IPS-20b (cell line): ENCODE results near the gene TEAD1.

Experiments used
- H3K27ac ChIP-seq: one replicate; pipeline ENCODE4 v1.5.1; 2013; ENCODE audit warnings: low read length
- H3K27me3 ChIP-seq: 2 replicates; pipeline ENCODE4 v1.6.1; 2013; ENCODE audit warnings: mild to moderate bottlenecking, low read length, inconsistent platforms; ENCODE audit not compliant: insufficient read depth
- H3K36me3 ChIP-seq: 2 replicates; pipeline ENCODE4 v1.6.1; 2013; ENCODE audit warnings: low read depth, mild to moderate bottlenecking, inconsistent platforms, low read length, moderate library complexity; ENCODE audit not compliant: insufficient read depth
- H3K4me1 ChIP-seq: 2 replicates; pipeline ENCODE4 v1.6.1; 2013; ENCODE audit warnings: mild to moderate bottlenecking, control low read depth, inconsistent platforms, low read length, moderate library complexity; ENCODE audit not compliant: insufficient read depth
- H3K4me3 ChIP-seq: 2 replicates; pipeline ENCODE4 v1.5.1; 2013; ENCODE audit warnings: mild to moderate bottlenecking, low read length, inconsistent platforms
- H3K9ac ChIP-seq: 2 replicates; pipeline ENCODE4 v1.6.1; 2013; ENCODE audit warnings: low read depth, mild to moderate bottlenecking, inconsistent platforms, low read length, moderate library complexity
- H3K9me3 ChIP-seq: 2 replicates; pipeline ENCODE4 v1.6.1; 2013; ENCODE audit warnings: mild to moderate bottlenecking, low read depth, low read length, inconsistent platforms; ENCODE audit not compliant: insufficient read depth

The TEAD1 gene

DNA sequence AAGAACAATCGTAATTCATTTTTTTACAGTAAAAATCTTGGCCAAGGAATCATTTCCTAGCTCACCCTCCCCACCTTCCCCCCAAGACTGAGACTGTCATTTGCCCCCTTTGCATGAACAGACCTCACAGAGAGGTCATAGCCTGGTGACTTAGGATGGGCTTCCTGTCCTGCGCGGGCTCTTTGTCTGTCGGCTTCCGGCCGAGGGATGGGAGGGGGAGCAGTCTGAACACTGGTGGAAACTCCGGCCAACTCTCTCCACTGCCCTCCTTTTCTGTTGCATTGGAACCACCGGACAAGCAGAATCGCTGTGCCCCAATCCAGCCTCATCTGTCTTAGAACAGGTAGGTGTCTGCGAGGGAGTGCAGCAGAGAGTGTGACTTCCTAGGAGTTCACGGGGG lies 41.7 kb downstream of the TEAD1 start:
- H3K27me3 ChIP-seq = no peaks in the 10 kb centered on the region
- no peaks in the 10 kb centered on the region for H3K9me3 ChIP-seq
- no peak overlapping the region for H3K27ac ChIP-seq
- no peak overlapping the region for H3K4me3 ChIP-seq
- H3K4me1 ChIP-seq = peaks cover 46% of the 10 kb centered on the region
- no peaks in the 10 kb centered on the region for H3K36me3 ChIP-seq
- no peak overlapping the region for H3K9ac ChIP-seq

DNA sequence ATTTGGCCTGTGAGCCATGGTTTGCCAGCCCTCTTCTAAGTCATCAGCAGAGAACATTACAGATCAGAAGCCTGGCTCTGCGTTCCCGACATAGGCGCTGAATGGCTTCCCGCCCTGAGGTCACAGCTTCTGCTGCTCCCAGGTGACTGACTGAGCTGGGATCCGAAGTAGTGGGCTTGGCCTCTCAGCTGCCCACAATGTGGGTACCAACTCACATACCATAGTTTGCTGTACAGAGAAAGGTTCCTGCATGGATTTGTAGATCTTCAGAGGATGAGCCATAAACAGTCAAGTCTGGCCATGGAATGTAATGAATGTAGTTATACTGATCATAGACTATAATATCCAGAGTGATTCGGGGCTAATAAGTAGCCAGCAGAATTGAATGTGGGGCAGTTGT lies 42.6 kb downstream of the TEAD1 start:
- no peaks in the 10 kb centered on the region for H3K9me3 ChIP-seq
- H3K27me3 ChIP-seq = no peaks in the 10 kb centered on the region
- peaks cover 53% of the 10 kb centered on the region for H3K4me1 ChIP-seq
- no peak overlapping the region for H3K4me3 ChIP-seq
- no peak overlapping the region for H3K27ac ChIP-seq
- H3K36me3 ChIP-seq = no peaks in the 10 kb centered on the region
- no peak overlapping the region for H3K9ac ChIP-seq

DNA sequence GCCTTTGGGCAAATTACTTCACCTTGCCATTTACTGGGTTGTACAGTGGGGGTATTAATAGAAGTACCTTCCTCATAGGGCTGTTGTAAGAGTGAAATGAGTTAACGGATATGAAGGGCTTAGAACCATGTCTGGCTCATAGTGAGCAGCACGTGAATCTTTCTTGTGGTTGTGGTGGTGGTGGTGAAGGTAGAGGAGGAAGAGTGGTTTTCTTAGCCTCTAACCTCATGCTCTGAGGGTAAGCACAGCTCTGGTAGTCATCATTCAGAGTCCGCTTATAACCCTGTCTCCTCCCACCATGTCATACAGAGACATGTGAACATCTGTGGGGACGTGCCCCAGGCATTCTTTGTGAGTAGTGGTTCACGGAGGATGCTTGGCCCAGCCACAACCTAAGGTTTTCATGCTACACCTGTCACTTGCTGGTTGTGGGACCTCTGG lies 43.6 kb downstream of the TEAD1 start:
- Histone ChIP-seq H3K27ac (no peak overlapping the region), H3K9me3 (no peaks in the 10 kb centered on the region), H3K36me3 (no peaks in the 10 kb centered on the region), H3K9ac (no peak overlapping the region), H3K4me1 (peaks cover 64% of the 10 kb centered on the region), H3K27me3 (no peaks in the 10 kb centered on the region), H3K4me3 (no peak overlapping the region)

DNA sequence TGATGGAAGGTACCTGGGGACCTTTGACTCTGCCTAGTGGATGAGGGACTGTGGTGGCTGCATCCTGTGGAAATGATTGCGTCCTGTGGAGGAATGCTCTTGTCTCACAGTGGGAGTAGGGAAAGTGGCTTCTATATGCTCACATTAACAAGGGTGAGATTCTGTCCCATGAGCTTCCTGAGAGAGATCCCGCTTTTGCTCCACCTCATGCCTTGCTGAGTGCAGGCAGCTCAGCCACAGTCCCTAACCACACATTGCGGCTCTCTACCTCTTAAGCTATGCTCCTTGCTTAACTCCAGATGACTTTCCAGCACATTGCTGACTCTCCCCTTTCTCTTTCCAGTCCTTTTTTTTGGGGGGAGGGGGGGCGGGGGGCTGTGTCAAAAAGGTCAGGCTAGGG lies 45.0 kb downstream of the TEAD1 start:
- Histone ChIP-seq H3K4me3 (no peak overlapping the region), H3K27ac (no peak overlapping the region), H3K9me3 (no peaks in the 10 kb centered on the region), H3K9ac (no peak overlapping the region), H3K36me3 (no peaks in the 10 kb centered on the region), H3K27me3 (no peaks in the 10 kb centered on the region), H3K4me1 (peaks cover 74% of the 10 kb centered on the region)

DNA sequence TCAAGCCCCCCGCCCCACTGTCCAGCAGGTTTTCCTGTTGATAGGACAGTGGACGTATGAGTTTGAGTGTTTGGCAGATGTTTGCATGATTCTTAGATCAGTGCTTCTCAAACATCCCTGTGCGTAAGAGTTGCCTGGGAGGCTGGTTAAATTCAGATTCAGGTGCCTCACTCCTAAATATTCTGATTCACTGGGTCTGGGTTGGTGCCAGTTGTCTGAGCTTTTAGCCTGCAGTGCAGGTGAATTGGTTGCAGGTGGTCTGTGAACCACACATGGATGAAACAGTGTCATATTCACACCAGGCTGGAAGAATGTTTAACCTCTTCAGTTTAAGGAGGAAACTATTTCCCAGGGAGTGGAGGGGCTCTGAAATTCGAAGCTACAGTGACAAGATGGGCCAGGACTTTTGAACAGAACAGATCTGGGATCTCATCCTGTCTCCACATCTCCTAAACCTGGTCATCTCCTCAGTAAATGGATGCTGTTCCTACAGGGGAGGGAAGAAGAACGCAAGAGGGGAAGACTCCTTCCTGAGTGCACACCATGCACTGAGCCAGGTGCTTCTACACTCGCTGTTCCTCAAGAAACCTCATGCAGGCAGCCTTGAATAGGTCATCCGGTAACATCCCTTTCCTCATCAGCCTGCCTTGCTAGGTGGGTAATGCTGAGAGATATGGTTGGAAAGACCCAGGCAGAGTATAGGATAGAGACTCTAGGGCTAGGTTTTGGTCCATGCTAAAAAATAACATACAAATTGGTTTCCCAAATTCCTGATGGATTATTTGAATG lies 47.8 kb downstream of the TEAD1 start:
- Histone ChIP-seq H3K9ac (peak overlapping the region; percentile 23; the same call in 1 of the 2 replicates), H3K4me1 (peaks cover 70% of the 10 kb centered on the region), H3K27ac (no peak overlapping the region), H3K27me3 (no peaks in the 10 kb centered on the region), H3K4me3 (no peak overlapping the region), H3K9me3 (no peaks in the 10 kb centered on the region), H3K36me3 (no peaks in the 10 kb centered on the region)

DNA sequence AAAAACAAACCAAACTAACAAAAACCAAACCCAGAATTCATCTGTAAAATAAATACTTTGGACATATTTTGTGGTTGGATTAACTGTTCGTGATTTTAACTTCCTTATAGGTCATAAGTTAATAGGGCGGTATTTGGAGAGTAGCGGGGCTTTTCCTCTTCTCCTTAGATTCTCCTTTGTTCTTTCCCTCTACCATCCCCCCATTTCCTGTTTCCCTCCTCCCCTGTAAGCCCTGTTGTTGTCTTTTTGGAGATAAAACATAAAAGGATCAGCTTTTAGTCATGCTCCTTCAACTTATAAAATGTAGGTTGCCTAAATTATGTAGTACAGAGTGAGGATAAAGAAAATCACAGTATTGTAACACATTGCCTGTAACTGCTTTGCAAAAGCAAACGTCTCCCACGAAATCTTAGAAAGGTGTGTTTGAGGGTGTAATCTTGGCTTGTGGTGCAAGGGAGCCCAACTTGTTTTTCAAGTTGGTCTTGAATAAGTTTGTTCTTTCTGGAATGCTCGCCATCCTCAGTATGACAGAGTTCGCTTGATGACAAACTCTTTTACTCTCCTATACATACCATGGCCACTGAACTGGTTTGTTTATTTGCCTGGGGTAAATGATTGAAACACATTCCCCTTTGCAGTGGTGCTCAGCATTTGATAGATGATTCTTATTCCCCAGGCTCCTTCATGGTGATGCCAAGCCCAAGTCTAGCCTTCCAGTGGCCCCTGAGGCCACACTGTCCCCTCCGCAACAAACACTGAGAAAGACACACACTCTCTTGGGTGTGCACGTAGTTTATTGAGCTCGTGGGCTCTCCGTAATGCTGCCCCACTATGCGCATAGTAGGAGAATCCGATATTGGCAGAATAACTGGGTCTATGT lies 49.4 kb downstream of the TEAD1 start:
- peak overlapping the region; percentile 51 for H3K4me3 ChIP-seq
- peak overlapping the region; percentile 69; the same call in 1 of the 2 replicates for H3K9ac ChIP-seq
- no peaks in the 10 kb centered on the region for H3K27me3 ChIP-seq
- H3K36me3 ChIP-seq = no peaks in the 10 kb centered on the region
- peak overlapping the region; percentile 66 for H3K27ac ChIP-seq
- peaks cover 65% of the 10 kb centered on the region for H3K4me1 ChIP-seq
- no peaks in the 10 kb centered on the region for H3K9me3 ChIP-seq

DNA sequence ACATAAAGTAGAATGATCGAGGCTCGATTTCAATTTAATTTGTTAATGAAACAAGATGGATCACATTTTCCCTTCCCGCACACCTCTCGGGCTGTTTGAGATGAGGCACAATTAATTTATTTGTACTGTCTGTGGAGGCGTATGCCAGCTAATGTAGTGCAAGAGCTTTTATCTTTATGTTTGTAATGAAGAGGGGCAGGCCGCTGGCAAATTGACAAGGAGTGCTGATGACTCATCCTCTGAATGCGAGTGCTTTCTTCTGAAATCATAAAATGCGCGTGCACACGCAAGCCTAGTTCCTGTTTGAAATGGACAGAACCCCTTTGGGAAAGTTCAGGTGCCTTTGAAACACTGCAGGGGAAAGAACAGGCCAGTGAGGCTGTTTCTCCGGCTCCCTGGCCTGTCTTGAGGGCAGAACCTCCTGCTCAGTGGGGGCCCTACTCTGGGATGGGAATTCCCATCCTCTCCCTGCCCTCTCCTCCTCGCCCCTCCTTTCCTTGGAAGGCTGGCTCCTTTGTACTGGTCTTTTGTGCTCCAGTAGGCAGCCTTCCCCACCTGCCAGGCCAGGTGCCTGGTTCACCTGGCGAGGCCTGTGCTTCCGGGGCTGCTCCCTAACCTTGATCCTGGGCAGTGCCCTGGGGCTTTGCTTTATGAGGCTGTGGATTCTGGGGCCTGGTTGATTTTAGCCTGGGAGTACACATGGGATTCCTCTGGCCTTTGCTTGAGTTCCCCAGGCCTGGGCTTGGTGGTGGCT lies 50.3 kb downstream of the TEAD1 start:
- peak overlapping the region; percentile 66 for H3K27ac ChIP-seq
- peak overlapping the region; percentile 69; the same call in 1 of the 2 replicates for H3K9ac ChIP-seq
- H3K9me3 ChIP-seq = no peaks in the 10 kb centered on the region
- H3K36me3 ChIP-seq = no peaks in the 10 kb centered on the region
- H3K4me3 ChIP-seq = peak overlapping the region; percentile 51
- H3K27me3 ChIP-seq = no peaks in the 10 kb centered on the region
- peaks cover 58% of the 10 kb centered on the region for H3K4me1 ChIP-seq

DNA sequence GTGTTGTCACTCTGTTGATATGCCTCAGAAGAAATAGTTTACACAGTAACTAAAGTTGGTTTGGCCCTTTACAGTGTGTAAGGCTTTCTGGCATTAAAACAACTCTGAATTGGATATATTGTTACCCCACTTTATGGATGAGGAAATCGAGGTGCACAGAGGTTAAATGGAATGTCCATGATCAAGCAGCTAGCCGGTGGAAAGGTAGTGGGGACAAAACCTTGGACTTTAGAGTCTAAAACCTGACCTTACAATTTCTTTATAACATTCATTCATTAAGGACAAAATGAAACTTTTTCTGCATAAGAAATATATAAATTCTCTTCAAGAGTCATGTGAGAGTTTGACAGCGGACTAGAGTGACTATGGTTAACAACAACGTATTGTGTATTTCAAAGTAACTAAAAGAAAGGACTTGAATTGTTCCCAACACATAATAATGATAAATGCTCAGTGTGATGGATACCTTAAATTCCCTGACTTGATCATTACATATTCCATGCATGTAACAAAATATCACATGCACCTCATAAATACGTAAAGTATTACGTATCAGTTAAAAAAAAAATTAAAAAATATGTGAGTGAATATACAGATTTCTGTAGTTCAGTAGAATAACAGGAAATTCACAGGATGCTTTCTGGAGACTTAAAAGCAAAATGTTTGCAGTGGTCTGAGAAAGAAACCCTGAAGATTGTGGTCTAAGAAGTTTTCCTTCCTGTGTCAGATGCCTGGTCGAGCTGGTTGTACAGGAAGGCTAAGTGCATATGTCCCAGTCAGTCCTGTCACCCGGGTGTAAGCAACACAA lies 51.0 kb downstream of the TEAD1 start:
- Histone ChIP-seq H3K27me3 (no peaks in the 10 kb centered on the region), H3K27ac (no peak overlapping the region), H3K9me3 (no peaks in the 10 kb centered on the region), H3K4me3 (peak overlapping the region; percentile 14; the same call in 1 of the 2 replicates), H3K4me1 (peaks cover 56% of the 10 kb centered on the region), H3K36me3 (no peaks in the 10 kb centered on the region), H3K9ac (no peak overlapping the region)

DNA sequence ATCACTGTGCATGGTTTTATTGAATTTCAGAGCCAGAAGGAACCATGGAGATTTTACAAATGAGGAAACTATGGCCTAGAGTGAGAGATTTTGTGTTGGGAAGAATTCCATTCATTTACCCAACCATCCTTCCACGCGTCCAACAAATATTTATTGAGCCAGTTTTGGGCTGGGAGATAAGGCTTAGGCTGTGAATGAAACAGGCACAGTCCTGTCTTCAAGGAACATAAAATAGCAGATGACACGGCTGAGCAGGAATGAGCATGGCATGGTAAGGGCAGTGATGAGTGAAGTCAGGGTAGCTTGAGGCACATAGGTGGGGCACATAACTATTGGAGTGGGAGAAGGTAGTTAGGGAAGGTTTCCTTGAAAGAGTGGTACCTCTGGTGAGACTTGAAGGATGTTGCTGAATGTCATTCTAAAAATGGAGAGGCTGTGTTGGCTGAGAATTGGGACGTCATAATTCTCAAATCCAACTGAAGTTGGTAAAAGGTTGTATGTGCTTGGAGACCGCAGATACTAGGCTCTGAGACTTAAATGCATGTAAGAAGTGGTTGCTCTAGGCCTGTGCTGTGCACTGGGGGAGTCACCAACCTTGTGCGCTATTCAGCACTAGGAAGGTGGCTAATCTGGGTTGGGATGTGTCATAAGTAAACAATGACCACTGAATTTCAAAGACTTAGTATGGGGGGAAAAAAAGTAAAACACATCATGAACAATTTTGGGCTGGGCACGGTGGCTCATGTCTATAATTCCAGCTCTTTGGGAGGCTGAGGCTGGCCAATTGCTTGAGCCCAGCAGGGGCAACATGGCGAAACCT lies 51.9 kb downstream of the TEAD1 start:
- Histone ChIP-seq H3K36me3 (no peaks in the 10 kb centered on the region), H3K9me3 (no peaks in the 10 kb centered on the region), H3K27me3 (no peaks in the 10 kb centered on the region), H3K27ac (no peak overlapping the region), H3K4me3 (no peak overlapping the region), H3K4me1 (peaks cover 52% of the 10 kb centered on the region), H3K9ac (no peak overlapping the region)

DNA sequence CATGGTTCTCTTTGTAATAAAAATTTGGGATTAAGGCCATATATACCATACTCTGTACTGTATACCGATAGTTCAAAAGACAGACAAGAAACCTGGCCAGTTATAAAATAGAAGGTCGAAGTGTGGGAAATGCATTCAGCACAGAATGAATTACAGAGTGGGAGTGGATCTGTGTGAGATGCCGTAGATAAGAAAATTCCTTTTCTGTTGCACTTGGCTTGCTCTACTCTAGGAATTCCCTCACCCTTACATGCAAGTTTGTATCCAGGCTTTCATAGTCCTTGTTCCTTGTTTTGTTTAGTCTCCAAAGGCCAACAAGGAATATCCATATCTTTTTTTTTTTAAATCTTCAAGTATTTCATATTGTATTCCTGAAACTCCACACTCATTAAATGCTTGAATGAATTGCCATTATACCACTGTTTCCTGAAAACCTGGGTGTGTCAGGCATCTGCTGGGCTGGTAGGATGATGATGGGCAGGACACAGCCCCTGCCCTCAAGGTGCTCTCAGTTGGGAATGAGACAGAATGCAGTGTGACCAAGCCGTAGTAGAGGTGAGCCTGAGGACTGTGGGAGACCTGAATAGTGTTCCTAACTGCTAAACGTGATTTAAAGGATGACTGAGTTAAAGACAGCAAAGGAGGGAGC lies 53.5 kb downstream of the TEAD1 start:
- H3K27me3 ChIP-seq = no peaks in the 10 kb centered on the region
- H3K4me1 ChIP-seq = peaks cover 40% of the 10 kb centered on the region
- H3K9ac ChIP-seq = no peak overlapping the region
- H3K4me3 ChIP-seq = no peak overlapping the region
- H3K27ac ChIP-seq = no peak overlapping the region
- no peaks in the 10 kb centered on the region for H3K9me3 ChIP-seq
- H3K36me3 ChIP-seq = no peaks in the 10 kb centered on the region
